ENCODE data around the gene PRICKLE1. TPM values are rescaled to one million over a fixed set of nuclear protein-coding genes. Genes with fewer than 3 reads are reported as not detected.

PRICKLE1 gene
- polyA plus RNA-seq, 1 donor from 2014 or later, result 20.6 TPM

- TF ChIP-seq TAF1 (IDR thresholded peaks at IDR 0.05; ENCODE audit: low read depth), result no peak
Observed at GRCh38 chr12:42568952-42569915, 20.3 kb downstream of the PRICKLE1 start (continued).

GRCh38 chr12:42565633-42566032 is 23.9 kb downstream of the PRICKLE1 start:
- no peak overlapping the region for H3K27ac ChIP-seq (ENCODE audit: low read length)
- no peak overlapping the region for H3K4me2 ChIP-seq (ENCODE audit: low read length)
- H3K9me3 ChIP-seq (ENCODE audit: low read length), result no peaks in the 10 kb centered on the region
- no peaks in the 10 kb centered on the region for H3K79me2 ChIP-seq (replicated peaks; ENCODE audit: insufficient read depth, low read length)
- H3K4me3 ChIP-seq (ENCODE audit: low read length), result no peak overlapping the region
- TF ChIP-seq, protein P1, sequence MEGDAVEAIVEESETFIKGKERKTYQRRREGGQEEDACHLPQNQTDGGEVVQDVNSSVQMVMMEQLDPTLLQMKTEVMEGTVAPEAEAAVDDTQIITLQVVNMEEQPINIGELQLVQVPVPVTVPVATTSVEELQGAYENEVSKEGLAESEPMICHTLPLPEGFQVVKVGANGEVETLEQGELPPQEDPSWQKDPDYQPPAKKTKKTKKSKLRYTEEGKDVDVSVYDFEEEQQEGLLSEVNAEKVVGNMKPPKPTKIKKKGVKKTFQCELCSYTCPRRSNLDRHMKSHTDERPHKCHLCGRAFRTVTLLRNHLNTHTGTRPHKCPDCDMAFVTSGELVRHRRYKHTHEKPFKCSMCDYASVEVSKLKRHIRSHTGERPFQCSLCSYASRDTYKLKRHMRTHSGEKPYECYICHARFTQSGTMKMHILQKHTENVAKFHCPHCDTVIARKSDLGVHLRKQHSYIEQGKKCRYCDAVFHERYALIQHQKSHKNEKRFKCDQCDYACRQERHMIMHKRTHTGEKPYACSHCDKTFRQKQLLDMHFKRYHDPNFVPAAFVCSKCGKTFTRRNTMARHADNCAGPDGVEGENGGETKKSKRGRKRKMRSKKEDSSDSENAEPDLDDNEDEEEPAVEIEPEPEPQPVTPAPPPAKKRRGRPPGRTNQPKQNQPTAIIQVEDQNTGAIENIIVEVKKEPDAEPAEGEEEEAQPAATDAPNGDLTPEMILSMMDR (IDR thresholded peaks at IDR 0.05; ENCODE audit: poor library complexity, severe bottlenecking), result no peak
- TF ChIP-seq MXI1 (conservative IDR thresholded peaks at IDR 0.05; ENCODE audit: poor library complexity, severe bottlenecking), result no peak
- no peak overlapping the region for H2AFZ ChIP-seq (ENCODE audit: low read depth, low read length)
- no peaks in the 10 kb centered on the region for H3K9me2 ChIP-seq (ENCODE audit: insufficient read depth, low read length)
- H3F3A ChIP-seq (ENCODE audit: insufficient read depth, low read length, poor library complexity, severe bottlenecking), result no peaks in the 10 kb centered on the region
- H4K20me1 ChIP-seq (ENCODE audit: insufficient read depth), result no peaks in the 10 kb centered on the region
- H3K36me3 ChIP-seq (ENCODE audit: insufficient read depth, low read length), result no peaks in the 10 kb centered on the region
- H3K9ac ChIP-seq (ENCODE audit: low read length), result no peak overlapping the region
- H3K27me3 ChIP-seq (ENCODE audit: insufficient read depth, low read depth, low read length), result no peaks in the 10 kb centered on the region

- H2AFZ ChIP-seq (ENCODE audit: low read depth, low read length), result no peak overlapping the region
- no peaks in the 10 kb centered on the region for H3K27me3 ChIP-seq (ENCODE audit: insufficient read depth, low read depth, low read length)
- H4K20me1 ChIP-seq (ENCODE audit: insufficient read depth), result no peaks in the 10 kb centered on the region
- no peak overlapping the region for H3K4me3 ChIP-seq (ENCODE audit: low read length)
- no peak overlapping the region for H3K27ac ChIP-seq (ENCODE audit: low read length)
- TF ChIP-seq TAF1 (IDR thresholded peaks at IDR 0.05; ENCODE audit: low read depth) (no peak), RAD21 (conservative IDR thresholded peaks at IDR 0.05) (no peak), POLR2AphosphoS5 (IDR thresholded peaks at IDR 0.05) (no peak), EZH2 (IDR thresholded peaks at IDR 0.05; ENCODE audit: borderline replicate concordance, insufficient read depth, low read length, poor library complexity, severe bottlenecking) (no peak)
- TF ChIP-seq, protein P2, sequence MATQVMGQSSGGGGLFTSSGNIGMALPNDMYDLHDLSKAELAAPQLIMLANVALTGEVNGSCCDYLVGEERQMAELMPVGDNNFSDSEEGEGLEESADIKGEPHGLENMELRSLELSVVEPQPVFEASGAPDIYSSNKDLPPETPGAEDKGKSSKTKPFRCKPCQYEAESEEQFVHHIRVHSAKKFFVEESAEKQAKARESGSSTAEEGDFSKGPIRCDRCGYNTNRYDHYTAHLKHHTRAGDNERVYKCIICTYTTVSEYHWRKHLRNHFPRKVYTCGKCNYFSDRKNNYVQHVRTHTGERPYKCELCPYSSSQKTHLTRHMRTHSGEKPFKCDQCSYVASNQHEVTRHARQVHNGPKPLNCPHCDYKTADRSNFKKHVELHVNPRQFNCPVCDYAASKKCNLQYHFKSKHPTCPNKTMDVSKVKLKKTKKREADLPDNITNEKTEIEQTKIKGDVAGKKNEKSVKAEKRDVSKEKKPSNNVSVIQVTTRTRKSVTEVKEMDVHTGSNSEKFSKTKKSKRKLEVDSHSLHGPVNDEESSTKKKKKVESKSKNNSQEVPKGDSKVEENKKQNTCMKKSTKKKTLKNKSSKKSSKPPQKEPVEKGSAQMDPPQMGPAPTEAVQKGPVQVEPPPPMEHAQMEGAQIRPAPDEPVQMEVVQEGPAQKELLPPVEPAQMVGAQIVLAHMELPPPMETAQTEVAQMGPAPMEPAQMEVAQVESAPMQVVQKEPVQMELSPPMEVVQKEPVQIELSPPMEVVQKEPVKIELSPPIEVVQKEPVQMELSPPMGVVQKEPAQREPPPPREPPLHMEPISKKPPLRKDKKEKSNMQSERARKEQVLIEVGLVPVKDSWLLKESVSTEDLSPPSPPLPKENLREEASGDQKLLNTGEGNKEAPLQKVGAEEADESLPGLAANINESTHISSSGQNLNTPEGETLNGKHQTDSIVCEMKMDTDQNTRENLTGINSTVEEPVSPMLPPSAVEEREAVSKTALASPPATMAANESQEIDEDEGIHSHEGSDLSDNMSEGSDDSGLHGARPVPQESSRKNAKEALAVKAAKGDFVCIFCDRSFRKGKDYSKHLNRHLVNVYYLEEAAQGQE (IDR thresholded peaks at IDR 0.05; ENCODE audit: borderline replicate concordance), result no peak
- H3K79me2 ChIP-seq (replicated peaks; ENCODE audit: insufficient read depth, low read length), result no peaks in the 10 kb centered on the region
- no peaks in the 10 kb centered on the region for H3K36me3 ChIP-seq (ENCODE audit: insufficient read depth, low read length)
- H3K9me2 ChIP-seq (ENCODE audit: insufficient read depth, low read length), result no peaks in the 10 kb centered on the region
- no peaks in the 10 kb centered on the region for H3F3A ChIP-seq (ENCODE audit: insufficient read depth, low read length, poor library complexity, severe bottlenecking)
- H3K4me2 ChIP-seq (ENCODE audit: low read length), result no peak overlapping the region
- H3K9me3 ChIP-seq (ENCODE audit: low read length), result no peaks in the 10 kb centered on the region
- no peak overlapping the region for H3K9ac ChIP-seq (ENCODE audit: low read length)
Observed at GRCh38 chr12:42564996-42565395, 24.6 kb downstream of the PRICKLE1 start.
